HG02970 (cell line): ENCODE measurements around the gene IL23R.
"Not testable (repeated sequence)": the region's sequence is repeated elsewhere in the genome, so short reads cannot be mapped to it uniquely, and the experiment has no call there.

Source experiments
- ATAC-seq: cut with Tn5 transposase; IDR thresholded peaks from one replicate; pipeline ENCODE4 v1.9.1; 2021; ENCODE audit warnings: mild to moderate bottlenecking, moderate library complexity, moderate number of reproducible peaks; ENCODE audit not compliant: unreplicated experiment, low FRiP score

Gene IL23R, protein sequence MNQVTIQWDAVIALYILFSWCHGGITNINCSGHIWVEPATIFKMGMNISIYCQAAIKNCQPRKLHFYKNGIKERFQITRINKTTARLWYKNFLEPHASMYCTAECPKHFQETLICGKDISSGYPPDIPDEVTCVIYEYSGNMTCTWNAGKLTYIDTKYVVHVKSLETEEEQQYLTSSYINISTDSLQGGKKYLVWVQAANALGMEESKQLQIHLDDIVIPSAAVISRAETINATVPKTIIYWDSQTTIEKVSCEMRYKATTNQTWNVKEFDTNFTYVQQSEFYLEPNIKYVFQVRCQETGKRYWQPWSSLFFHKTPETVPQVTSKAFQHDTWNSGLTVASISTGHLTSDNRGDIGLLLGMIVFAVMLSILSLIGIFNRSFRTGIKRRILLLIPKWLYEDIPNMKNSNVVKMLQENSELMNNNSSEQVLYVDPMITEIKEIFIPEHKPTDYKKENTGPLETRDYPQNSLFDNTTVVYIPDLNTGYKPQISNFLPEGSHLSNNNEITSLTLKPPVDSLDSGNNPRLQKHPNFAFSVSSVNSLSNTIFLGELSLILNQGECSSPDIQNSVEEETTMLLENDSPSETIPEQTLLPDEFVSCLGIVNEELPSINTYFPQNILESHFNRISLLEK

GRCh38 chr1:67166196-67166595, at the start of gene IL23R:
Gene IL23R (plus strand): TSS chr1:67166454. CDS start chr1:67168121, 1,667 bp downstream.
- ATAC-seq: no peak

GRCh38 chr1:67118191-67118590, 48.1 kb upstream of the IL23R start:
- ATAC-seq: no peak

DNA sequence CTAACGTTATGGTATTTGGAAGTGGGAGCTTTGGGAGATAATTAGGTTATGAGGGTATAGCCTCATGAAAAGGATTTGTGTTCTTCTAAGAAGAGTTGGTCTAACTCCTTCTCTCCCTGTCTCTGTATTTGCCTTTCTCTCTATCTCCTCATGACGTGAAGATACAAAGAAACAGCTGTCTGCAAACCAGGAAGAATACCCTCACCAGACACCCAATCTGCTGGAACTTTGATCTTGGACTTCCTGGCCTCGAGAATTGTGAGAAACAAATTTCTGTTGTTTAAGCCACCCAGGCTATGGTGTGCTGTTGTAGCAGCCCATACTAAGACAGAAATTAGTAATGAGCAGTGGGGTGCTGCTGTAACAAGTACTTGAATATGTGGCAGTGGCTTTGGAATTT, 47.6 kb upstream of the IL23R start:
- no peak for ATAC-seq

DNA sequence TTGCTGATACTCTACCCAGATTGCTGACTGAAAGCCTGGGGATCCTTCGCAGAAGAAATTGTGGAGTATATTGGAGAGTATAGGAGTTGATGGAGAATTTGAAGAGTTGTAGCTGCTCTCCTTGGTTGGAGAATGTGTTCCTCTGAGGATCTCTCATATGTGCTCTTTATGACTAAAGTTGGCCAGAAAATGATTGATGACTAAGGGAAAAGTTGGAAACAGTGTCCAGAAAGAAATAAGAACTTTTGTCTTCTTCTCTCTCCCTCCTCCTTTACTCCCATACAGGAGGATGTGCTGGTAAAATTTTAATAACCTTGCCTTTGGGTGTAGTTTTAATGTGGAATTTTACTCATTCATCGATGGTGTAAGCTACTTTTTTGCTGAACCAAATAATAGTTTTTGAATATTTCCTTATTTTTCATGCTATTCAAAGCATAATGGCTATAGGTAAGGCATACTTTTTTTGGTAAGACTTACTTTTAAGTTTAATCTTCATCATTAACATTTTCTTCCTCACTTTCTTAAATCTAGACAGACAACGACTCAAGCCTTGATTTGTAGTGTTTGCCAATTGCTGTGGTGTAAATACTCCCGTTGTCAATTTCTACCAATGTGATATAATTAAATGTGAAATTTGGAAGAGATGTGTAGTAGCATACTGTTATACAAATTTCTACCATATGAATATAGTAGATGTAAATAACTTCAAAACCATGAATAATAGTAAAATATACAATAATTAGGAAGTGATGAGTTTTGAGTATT, 45.2 kb upstream of the IL23R start:
- ATAC-seq: no peak

- ATAC-seq: no peak
Observed at GRCh38 chr1:67124455-67124854, 41.8 kb upstream of the IL23R start.

DNA sequence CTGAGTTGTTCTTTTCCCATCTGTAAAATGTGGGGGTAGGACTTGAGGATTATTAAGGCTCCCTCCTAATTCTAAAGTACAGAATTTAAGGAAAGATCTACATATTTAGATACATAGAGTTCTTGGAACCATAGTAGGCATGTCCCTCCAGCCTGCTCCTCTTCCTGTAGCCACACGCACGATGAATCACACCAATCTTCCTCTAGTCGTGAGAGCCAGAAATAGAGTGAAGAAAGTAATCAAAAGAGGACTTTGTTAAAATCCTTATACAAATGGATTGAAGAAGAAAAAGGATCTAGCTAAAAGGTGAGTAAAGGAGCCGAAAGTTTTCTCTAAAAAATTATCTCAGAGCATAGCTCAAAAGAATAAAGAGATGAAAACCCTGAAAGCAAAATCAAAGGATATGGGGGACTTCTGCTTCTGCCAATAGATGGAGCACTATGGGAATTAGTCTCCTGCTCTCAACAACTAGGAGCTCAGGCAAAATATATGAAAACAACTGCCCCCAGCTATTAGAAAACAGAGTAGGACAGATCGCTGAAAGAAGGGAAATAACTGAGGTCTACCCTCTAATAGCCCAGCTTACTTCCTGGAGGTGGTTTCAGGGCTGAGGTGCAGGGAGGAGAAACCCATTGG, 40.0 kb upstream of the IL23R start:
- no peak for ATAC-seq

- no peak for ATAC-seq
Observed at GRCh38 chr1:67126974-67127373, 39.3 kb upstream of the IL23R start.

GRCh38 chr1:67130673-67131072, 35.6 kb upstream of the IL23R start:
- ATAC-seq: no peak

- no peak for ATAC-seq
Observed at GRCh38 chr1:67133177-67133576, 33.1 kb upstream of the IL23R start.

DNA sequence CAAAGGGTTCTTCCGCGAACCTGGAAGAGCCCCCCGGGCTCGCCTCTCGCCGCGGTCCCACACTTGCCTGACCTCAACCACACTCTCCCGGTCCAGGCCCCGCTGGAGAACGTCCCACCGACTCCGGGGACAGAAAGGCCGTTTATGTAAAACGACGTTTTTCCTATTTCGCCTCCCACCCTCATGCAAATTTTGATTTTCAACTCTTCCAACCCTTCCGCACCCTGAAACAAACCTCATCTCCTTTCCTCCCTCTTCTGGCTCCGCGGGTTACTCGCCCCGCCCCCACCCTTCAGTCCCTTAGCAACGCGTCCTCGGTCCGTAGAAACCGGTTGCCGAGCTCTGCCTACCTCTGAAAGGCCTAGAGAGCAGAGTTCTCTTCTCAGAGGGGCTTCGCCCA, 31.6 kb upstream of the IL23R start, which contains the start of gene C1orf141:
C1orf141 (minus strand) TSS at position 276 of the 400 bp plus-strand sequence. CDS start 7,730 bp downstream, outside the sequence.
- ATAC-seq: no peak

- ATAC-seq: no peak
Observed at GRCh38 chr1:67135354-67135753, 30.9 kb upstream of the IL23R start.

GRCh38 chr1:67137307-67137753, 28.9 kb upstream of the IL23R start:
- no peak for ATAC-seq

DNA sequence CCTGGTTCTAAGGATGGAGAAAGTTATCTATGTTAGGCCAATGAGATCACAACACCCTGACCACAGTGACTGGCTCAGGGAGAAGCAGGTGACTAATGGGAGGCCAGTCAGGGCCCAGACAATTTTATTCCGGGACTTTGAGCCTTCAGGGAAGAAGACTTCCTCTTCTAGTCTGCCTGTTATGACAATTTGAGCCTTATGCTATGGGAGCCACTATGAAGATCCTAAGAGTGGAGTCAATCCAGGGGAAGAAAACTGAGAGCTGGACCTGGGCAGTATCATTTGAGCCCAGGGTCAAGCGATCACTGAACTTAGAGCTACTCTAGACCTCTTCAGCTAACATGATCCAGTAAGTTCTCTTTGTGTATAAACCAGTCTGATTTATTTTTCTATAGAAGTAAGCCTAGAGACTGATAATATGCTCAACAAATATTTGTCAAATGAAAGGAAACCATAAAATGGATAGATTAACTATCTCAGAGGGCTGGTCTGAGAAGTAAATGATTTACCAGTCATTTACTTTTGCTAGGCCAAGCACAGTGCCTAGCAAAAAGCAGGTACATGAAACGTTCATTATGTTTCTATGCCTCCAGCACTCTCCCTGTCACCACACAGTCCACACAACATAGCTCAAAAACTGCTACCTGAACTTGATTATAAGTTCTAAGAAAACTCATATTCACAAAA, 27.3 kb upstream of the IL23R start:
- no peak for ATAC-seq

GRCh38 chr1:67140460-67140859, 25.8 kb upstream of the IL23R start:
- no peak for ATAC-seq

- ATAC-seq: not testable (repeated sequence)
Observed at GRCh38 chr1:67141832-67142231, 24.4 kb upstream of the IL23R start.

DNA sequence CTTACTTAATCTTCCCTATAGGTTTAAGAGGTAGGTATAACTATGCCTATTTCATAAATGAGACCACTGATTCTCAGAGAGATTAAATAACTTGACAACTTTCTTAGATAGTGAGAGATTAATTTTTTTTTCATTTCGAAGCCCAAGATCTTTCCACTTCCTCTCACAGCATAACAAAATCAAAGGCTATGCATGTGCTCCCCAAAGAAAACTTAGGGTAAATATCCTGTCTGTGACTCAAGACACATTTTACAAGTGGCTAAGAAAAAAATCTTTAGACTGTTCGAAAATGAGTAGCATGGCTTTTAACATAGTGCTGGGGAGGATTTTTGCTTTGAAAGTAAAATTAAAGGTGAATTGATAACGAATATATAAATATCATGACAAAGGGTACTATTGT, 23.3 kb upstream of the IL23R start:
- no peak for ATAC-seq

DNA sequence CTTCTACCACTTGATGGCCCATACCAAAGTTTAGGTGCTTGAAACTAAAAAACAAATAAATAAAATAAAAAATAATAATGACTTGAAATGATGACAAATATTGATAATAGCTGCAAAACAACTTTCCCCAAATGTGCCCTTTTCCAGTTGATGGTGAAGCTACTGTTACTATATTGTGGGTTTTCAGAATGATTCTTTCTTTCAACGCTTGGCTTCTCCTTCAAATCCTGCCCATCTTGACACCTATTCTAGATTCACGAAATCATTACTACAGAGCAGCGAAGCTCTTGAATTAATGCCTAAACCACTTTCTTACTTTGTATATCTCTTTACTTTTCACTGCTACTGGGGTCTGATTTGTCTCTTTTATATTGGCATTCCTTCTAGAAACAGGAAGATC, 22.3 kb upstream of the IL23R start:
- no peak for ATAC-seq

GRCh38 chr1:67144696-67145095, 21.6 kb upstream of the IL23R start:
- no peak for ATAC-seq

GRCh38 chr1:67146101-67146500, 20.2 kb upstream of the IL23R start:
- ATAC-seq: no peak

GRCh38 chr1:67146539-67146938, 19.7 kb upstream of the IL23R start:
- ATAC-seq: no peak
